ENCODE data around the gene UCK2. TPM values are rescaled to one million over a fixed set of nuclear protein-coding genes. Genes with fewer than 3 reads are reported as not detected.
A peak's percentile ranks its signal among the peaks of the same experiment; 100 is the strongest.

Gene UCK2
- total RNA-seq, 2 donors from 2014 or later = 65.8 to 73.6 TPM

- Mint-ChIP-seq H3K4me3 (no peak overlapping the region), H3K36me3 (ENCODE audit: low read depth) (peaks cover 38% of the 10 kb centered on the region), H3K27ac (no peak overlapping the region), H3K9me3 (peaks cover 4% of the 10 kb centered on the region), H3K27me3 (ENCODE audit: insufficient read depth) (no peaks in the 10 kb centered on the region), H3K4me1 (peaks cover 60% of the 10 kb centered on the region)
- Histone ChIP-seq H3K36me3 (ENCODE audit: control insufficient read depth, insufficient read depth, low read length) (peaks cover 19% of the 10 kb centered on the region), H3K4me1 (ENCODE audit: control insufficient read depth, insufficient read depth, low read length) (peaks cover 34% of the 10 kb centered on the region), H3K9ac (ENCODE audit: extremely low read depth, low read length, poor library complexity, severe bottlenecking) (no peak overlapping the region), H3K9me3 (ENCODE audit: control insufficient read depth, low read length) (no peaks in the 10 kb centered on the region), H3K4me3 (ENCODE audit: low read length) (no peak overlapping the region), H3K27ac (ENCODE audit: low read depth, low read length) (no peak overlapping the region), H3K27me3 (ENCODE audit: control insufficient read depth, insufficient read depth, low read length, poor library complexity, severe bottlenecking) (no peaks in the 10 kb centered on the region)
- no peak for DNase-seq
- WGBS, 2 experiments (ENCODE audit: insufficient coverage in 1 of 2, insufficient read length in 1 of 2) = 89% methylated on average over 3 of the region's 4 CpGs; no CpG with 5 or more reads in 1 of the 2 experiments
- TF ChIP-seq CTCF (conservative IDR thresholded peaks at IDR 0.05) = no peak
These were observed 61.1 kb downstream of the UCK2 start for GRCh38 chr1:165888552-165888920.

DNA sequence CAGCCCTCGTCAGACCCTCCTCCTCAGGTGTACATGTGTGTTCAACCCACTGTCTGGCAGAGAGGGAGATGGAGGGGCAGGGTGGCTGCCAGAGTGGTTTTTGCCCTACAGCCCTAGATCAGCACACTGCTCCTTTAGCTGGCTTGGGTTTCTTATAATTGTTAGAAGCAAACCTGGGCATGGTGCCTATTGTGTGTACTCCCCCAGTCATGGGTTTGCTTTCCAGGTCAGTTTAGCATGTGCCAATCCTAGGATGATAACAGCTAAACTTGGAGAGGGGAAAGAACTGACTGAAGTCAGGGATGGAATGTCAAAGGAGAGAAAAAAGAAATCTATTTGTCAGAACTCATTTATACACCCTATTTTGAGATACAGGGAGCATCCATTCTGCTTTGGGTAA is 63.3 kb downstream of the UCK2 start:
- Mint-ChIP-seq H3K4me3 (no peak overlapping the region), H3K27ac (no peak overlapping the region), H3K9me3 (peaks cover 4% of the 10 kb centered on the region), H3K27me3 (ENCODE audit: insufficient read depth) (no peaks in the 10 kb centered on the region), H3K4me1 (peaks cover 48% of the 10 kb centered on the region), H3K36me3 (ENCODE audit: low read depth) (peaks cover 50% of the 10 kb centered on the region)
- DNase-seq = no peak
- Histone ChIP-seq H3K4me3 (ENCODE audit: low read length) (no peak overlapping the region), H3K4me1 (ENCODE audit: control insufficient read depth, insufficient read depth, low read length) (peaks cover 23% of the 10 kb centered on the region), H3K27ac (ENCODE audit: low read depth, low read length) (no peak overlapping the region), H3K36me3 (ENCODE audit: control insufficient read depth, insufficient read depth, low read length) (peaks cover 34% of the 10 kb centered on the region), H3K27me3 (ENCODE audit: control insufficient read depth, insufficient read depth, low read length, poor library complexity, severe bottlenecking) (no peaks in the 10 kb centered on the region), H3K9me3 (ENCODE audit: control insufficient read depth, low read length) (no peaks in the 10 kb centered on the region), H3K9ac (ENCODE audit: extremely low read depth, low read length, poor library complexity, severe bottlenecking) (no peak overlapping the region)
- WGBS, 2 experiments (ENCODE audit: insufficient coverage in 1 of 2, insufficient read length in 1 of 2) = 88 to 100% methylated on average over 1 of the region's 1 CpG
- TF ChIP-seq CTCF (conservative IDR thresholded peaks at IDR 0.05) = no peak

DNA sequence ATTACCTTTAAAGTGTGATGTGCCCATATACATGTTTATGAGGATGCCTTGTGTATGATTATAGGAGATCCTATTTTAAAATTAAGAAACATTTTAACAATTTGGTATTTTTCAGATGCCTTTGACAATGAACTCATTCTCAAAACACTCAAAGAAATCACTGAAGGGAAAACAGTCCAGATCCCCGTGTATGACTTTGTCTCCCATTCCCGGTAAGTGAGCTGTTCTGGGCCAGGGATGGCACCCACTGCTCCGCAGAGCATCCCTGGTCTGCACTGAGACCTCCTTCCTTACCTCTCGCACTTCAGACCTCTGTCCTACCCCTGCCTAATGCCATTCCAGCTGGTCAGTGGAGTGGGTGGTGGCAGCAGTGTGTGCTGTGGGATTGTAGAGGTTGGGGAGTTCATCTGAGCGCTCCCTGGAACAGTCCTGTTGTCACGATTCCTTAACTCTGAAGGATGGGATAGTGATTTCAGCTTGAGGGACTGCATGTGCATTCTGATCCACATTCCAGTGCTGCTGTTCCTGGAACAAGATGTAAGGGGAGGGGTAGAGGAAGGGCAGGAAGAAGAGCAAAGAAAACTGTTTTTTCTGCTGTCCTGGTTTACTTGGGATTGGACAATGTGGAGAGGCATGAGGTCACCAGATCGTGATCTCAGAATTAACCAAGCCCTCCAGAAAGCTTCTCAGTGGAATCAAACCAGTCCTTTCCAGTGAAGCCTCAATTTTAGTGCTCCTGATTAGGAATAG is 63.9 kb downstream of the UCK2 start:
- peaks cover 22% of the 10 kb centered on the region for H3K4me1 ChIP-seq (ENCODE audit: control insufficient read depth, insufficient read depth, low read length)
- Mint-ChIP-seq H3K4me1 (peaks cover 43% of the 10 kb centered on the region), H3K36me3 (ENCODE audit: low read depth) (peaks cover 51% of the 10 kb centered on the region), H3K27ac (peak overlapping the region; percentile 61), H3K9me3 (peaks cover 4% of the 10 kb centered on the region), H3K27me3 (ENCODE audit: insufficient read depth) (no peaks in the 10 kb centered on the region), H3K4me3 (no peak overlapping the region)
- no peak for DNase-seq
- TF ChIP-seq CTCF (conservative IDR thresholded peaks at IDR 0.05) = no peak
- no peak overlapping the region for H3K27ac ChIP-seq (ENCODE audit: low read depth, low read length)
- no peaks in the 10 kb centered on the region for H3K9me3 ChIP-seq (ENCODE audit: control insufficient read depth, low read length)
- peaks cover 40% of the 10 kb centered on the region for H3K36me3 ChIP-seq (ENCODE audit: control insufficient read depth, insufficient read depth, low read length)
- no peaks in the 10 kb centered on the region for H3K27me3 ChIP-seq (ENCODE audit: control insufficient read depth, insufficient read depth, low read length, poor library complexity, severe bottlenecking)
- H3K4me3 ChIP-seq (ENCODE audit: low read length) = no peak overlapping the region
- 92 to 97% methylated on average over 5 to 7 of the region's 7 CpGs for WGBS, 2 experiments (ENCODE audit: insufficient coverage in 1 of 2, insufficient read length in 1 of 2)
- H3K9ac ChIP-seq (ENCODE audit: extremely low read depth, low read length, poor library complexity, severe bottlenecking) = no peak overlapping the region

Data from endodermal cell (in vitro differentiated cells).